Uterus (tissue), 2 donors: ENCODE data around the gene MOB2.

Experiments used
- CTCF ChIP-seq, 4 experiments: fragments of 200-600 bp in 2 of 4; fragments of 450-650 bp in 2 of 4; sonication (generic) in 2 of 4; IDR thresholded peaks; one replicate each; pipeline ENCODE4 v1.5.1; 2016 to 2019; ENCODE audit warnings: antibody characterized with exemption in 4 of 4, mild to moderate bottlenecking in 2 of 4, moderate library complexity in 1 of 4
- POLR2A ChIP-seq, 2 donors: fragments of 450-650 bp; IDR thresholded peaks; one replicate each; pipeline ENCODE4 v1.6.1; 2016; ENCODE audit warnings: antibody characterized with exemption in 2 of 2, mild to moderate bottlenecking in 1 of 2, moderate library complexity in 1 of 2

DNA sequence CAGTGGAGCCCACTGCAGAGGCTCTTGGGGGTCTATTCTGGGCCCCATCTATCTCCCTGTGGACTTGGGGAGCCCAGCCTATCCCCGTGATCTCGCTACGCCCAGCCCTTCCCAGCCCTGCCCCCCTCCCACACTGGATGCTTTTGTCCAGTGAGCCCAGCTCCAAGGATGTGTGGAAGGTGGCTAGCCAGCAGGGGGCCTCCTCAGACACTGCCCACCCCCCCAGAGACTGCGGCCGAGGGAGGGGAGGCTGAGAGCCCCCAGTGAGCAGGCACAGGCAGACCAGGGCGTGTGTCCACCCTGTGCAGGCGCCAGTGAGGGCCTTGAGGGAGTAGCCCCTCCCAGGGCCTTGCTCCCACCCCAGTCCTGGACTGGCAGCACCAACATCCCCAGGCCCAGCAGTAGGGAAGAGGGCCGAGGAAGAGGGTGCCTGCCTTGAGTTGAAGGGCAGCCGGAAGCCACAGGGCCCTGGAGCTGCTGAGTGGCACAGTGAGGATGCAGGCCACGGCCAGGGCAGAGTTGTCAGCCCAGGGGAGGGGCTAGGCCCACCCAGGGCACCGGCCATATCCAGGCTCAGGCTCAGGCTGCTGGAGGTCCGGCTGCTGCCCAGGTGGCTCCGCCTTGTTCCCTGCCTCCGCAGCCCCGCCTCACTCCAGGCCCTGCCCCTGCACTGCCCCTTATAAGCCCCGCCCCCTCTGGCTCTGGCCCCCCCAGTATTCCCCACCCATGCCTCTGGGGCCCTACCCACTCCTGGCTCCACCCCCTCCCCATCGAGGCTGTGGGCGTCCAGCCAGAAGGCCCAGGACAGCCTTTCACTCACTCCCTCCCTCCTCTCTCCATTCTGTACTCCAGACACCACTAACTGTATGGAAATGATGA, 28.0 kb downstream of the MOB2 start:
- TF ChIP-seq CTCF (IDR thresholded peaks at IDR 0.05) (peak in 3 of 4 experiments; percentile 30 to 49 (median 39)), POLR2A (IDR thresholded peaks at IDR 0.05) (no peak)
